ENCODE measurements around the gene MIPEP. TPM values are rescaled to one million over a fixed set of nuclear protein-coding genes. Genes with fewer than 3 reads are reported as not detected.
"Not testable (repeated sequence)": the region's sequence is repeated elsewhere in the genome, so short reads cannot be mapped to it uniquely, and the experiment has no call there.

MIPEP gene
- polyA plus RNA-seq, 4 donors, result 30.2 to 35.5 (median 32.1) TPM

- no peak for DNase-seq (ENCODE audit: low read depth in 4 of 4, low spot score in 3 of 4)
Observed at GRCh38 chr13:23778879-23779278, 110.3 kb downstream of the MIPEP start.

- no peak for DNase-seq (ENCODE audit: low read depth in 4 of 4, low spot score in 3 of 4)
Observed at GRCh38 chr13:23778002-23778652, 111.1 kb downstream of the MIPEP start.

GRCh38 chr13:23777575-23777870, 111.7 kb downstream of the MIPEP start:
- no peak for DNase-seq (ENCODE audit: low read depth in 4 of 4, low spot score in 3 of 4)

- no peak for DNase-seq (ENCODE audit: low read depth in 4 of 4, low spot score in 3 of 4)
Observed at GRCh38 chr13:23776698-23777574, 112.3 kb downstream of the MIPEP start.

GRCh38 chr13:23772717-23773116, 116.5 kb downstream of the MIPEP start:
- DNase-seq (ENCODE audit: low read depth in 4 of 4, low spot score in 3 of 4), result no peak

GRCh38 chr13:23771956-23772355, 117.2 kb downstream of the MIPEP start:
- peak in 1 of 4 donors; percentile 26 for DNase-seq (ENCODE audit: low read depth in 4 of 4, low spot score in 3 of 4)

GRCh38 chr13:23771552-23771951, 117.6 kb downstream of the MIPEP start:
- DNase-seq (ENCODE audit: low read depth in 4 of 4, low spot score in 3 of 4), result no peak

GRCh38 chr13:23770973-23771372, 118.2 kb downstream of the MIPEP start:
- no peak for DNase-seq (ENCODE audit: low read depth in 4 of 4, low spot score in 3 of 4)

DNA sequence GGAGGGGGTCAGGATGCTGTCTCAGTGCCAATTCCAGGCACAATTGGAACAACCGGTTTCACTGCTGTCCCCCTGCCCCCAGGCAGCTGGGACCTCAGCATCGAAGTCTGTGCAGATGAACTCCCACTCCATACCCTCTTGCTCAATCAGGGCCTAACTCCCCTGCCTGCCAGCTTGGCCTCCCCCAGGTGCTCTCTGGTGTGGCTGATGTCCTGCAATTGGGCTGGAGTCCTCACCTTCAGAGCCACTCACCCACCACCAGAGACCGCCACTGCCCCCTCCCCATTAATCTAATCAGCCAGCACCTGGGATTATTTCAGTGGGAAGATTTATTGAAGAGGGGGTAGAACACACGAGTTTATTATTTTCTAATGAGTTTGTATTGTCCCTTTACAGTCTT, 118.8 kb downstream of the MIPEP start:
- no peak for DNase-seq (ENCODE audit: low read depth in 4 of 4, low spot score in 3 of 4)

DNA sequence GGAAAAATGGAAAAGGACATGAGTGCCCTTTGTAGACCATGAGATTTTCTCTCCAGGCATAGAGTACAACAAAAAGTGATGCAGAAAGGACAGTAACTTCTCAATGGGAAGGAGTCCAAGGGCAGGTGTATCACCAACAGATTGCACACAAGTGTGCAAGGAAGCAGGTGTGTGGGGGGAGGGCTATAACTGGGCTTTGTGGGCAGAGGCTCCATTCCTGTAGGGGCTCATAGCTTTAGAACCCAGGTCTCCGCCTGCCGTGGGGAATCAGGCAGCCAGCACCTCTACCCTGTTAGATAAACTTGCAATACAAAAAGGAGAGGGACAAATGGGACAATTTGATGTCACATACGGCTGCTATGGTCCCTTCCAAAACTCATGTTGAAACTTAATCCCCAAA, 119.8 kb downstream of the MIPEP start:
- no peak for DNase-seq (ENCODE audit: low read depth in 4 of 4, low spot score in 3 of 4)

DNA sequence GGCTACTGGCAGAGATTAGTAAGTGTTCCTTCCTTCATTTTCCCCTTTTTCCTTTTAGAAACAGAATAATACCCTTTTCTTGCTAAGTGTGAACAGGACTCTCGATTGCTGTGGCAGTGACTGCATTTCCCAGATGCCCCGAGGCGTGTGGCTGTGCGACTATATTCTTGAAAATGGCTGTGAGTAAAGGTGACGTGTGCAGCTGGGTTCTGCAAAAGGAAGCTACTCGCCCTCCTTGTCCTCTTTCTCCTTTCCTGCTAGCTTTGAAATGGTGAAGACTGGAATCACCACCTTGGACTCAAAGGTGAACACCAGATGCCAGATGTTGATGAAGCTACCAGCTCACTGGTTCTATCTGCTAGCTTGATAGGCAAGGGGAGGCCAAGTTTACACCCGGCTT, 121.4 kb downstream of the MIPEP start:
- no peak for DNase-seq (ENCODE audit: low read depth in 4 of 4, low spot score in 3 of 4)

DNA sequence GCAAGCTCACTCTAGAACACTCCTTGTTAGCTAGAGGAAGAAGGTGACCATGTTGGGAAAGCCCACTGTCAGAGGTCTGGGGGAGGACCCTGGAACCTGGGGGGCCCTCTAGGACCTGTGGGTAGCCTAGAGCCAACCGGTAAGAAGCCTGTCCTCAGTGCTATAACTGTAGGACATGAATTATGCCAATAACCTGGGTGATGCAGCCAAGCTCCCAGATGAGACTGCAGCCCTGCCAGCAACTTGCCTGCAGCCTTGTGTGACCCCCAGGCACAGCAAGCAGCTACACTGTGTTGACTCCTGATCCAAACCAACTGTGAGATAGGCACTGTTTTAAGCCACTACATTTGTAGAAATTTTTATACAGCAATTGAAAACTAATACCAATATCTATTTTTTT, 122.3 kb downstream of the MIPEP start:
- no peak for DNase-seq (ENCODE audit: low read depth in 4 of 4, low spot score in 3 of 4)

DNA sequence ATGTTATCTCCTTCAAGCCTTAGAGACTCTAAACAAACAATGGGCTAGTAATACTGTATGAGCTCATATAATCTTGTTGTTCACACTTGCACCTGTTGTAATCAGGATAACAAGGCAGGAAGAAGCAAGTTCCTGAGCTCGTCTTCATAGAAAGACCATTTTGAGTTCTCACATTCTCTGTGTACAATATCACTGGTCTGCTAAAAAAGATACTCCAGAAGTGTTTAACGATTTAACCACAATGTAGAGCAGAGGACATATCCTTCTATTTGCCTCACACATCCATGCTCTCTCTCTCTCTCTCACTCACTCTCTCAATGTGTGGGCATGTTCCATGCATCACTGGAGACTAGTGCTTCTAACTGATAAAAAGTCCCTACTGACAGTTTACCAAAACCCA, 122.9 kb downstream of the MIPEP start:
- no peak for DNase-seq (ENCODE audit: low read depth in 4 of 4, low spot score in 3 of 4)

GRCh38 chr13:23765531-23765930, 123.7 kb downstream of the MIPEP start:
- DNase-seq (ENCODE audit: low read depth in 4 of 4, low spot score in 3 of 4), result no peak

GRCh38 chr13:23763318-23763717, 125.9 kb downstream of the MIPEP start:
- DNase-seq (ENCODE audit: low read depth in 4 of 4, low spot score in 3 of 4), result no peak

- not testable (repeated sequence) for DNase-seq (ENCODE audit: low read depth in 4 of 4, low spot score in 3 of 4)
Observed at GRCh38 chr13:23761760-23762159, 127.4 kb downstream of the MIPEP start.

DNA sequence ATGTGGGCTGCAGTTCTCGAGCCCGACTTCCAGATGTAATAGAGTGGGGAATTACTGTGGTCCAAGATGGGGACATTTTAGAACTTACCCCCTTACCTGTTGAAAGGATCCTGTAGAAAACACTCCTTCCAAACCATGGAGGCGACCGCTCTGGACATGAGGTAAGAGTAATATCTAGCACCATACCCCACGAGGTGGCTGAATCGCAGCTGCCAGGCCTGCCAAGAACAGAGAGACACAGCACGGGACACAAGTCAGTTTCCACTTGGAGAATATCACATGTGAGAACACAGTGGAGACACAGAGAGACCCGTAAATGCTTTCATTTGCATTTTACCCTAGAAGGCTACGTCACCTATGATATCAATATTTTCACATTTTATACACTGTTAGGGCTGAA, 129.2 kb downstream of the MIPEP start:
- no peak for DNase-seq (ENCODE audit: low read depth in 4 of 4, low spot score in 3 of 4)

DNA sequence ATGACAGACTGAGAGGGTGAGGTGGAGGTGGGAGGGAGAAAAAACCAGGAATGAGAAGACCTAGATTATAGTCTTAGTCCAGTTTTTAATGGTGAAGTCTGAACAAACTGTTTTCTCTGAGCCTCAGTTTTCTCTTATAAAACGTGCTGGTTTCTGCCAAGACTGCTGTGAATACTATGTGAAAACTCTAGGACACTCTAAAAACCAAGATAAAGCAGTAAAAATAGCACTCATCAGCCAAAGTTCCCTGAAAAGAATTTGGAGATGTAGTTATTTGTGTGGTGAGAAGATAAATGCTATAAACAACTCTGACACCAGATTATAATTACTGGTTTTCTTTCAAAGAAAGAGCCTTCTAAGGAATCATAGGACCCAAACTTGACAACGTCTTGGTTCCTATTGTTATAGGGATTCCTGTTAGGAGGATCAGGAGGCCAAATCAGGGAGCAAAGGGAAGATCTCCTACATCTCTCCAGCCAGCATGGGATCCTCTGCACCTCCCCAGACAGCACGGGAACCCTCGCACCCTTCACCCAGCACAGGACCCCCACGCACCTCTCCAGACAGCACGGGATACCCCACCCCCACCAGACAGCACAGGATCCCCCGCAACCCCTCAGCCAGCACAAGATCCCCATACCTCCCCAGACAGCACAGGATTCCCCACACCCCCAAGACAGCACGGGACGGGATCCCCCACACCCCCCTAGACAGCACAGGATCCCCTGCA, 130.2 kb downstream of the MIPEP start:
- no peak for DNase-seq (ENCODE audit: low read depth in 4 of 4, low spot score in 3 of 4)

DNA sequence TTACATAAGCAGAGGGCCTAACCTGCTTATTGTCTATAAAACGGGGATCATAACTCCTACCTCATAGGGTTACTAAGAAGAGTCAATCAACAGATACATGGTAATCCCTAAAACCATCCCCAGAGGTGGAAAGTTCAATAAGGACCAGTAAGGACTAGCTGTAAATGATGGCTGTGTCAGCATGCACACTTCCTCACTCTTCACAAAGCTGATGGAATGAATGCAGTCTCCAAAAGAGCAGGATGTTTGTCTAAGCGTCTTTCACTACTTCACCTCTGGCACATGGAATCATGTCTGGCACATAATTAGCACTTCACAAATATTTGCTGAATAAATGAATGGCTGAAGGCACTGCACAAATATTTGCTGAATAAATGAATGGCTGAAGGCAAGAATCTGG, 134.2 kb downstream of the MIPEP start:
- DNase-seq (ENCODE audit: low read depth in 4 of 4, low spot score in 3 of 4), result no peak

DNA sequence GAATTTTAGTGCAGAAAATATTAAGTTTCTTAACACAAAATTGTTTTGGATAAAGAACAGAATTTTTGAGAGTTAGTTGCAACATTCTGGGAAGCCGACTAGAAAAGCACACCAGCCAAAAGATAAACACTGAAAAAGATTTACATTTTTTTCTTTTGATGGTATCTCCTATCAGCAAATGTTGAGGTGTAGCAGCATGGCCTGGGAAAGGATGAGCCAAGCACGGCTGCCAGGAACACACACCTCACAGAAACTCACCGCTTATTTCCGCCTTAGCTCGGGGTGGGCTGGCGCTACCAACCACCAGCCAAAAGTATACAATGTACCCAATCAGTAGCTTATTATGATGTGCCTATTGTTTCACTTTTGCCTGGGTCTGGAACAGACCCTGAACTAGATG, 134.7 kb downstream of the MIPEP start:
- no peak for DNase-seq (ENCODE audit: low read depth in 4 of 4, low spot score in 3 of 4)

DNA sequence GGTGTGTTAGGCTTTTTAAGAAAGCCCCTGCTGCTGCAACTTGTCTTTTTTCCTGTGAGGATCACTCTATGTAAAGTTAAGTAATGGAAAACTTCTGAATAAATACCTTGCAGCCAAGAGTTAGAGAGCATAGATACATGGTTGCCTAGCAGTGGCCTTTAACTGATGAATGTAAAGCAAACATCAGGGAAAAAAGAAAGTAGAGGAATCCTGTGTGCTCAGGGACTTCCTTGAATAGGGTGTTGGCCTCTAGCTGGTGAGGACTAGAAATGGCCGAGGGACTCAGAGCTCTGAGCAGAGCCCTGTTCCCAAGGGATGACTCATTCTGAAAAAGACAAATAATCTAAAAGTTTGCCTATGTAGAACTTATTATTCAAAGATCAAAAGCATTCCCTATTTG, 135.7 kb downstream of the MIPEP start:
- no peak for DNase-seq (ENCODE audit: low read depth in 4 of 4, low spot score in 3 of 4)
